HG02973 (cell line): ENCODE measurements around the gene INPP5F.
"Not testable (repeated sequence)": the region's sequence is repeated elsewhere in the genome, so short reads cannot be mapped to it uniquely, and the experiment has no call there.

Experiments
- ATAC-seq: cut with Tn5 transposase; IDR thresholded peaks from one replicate; pipeline ENCODE4 v1.9.1; 2021; ENCODE audit warnings: moderate library complexity; ENCODE audit not compliant: unreplicated experiment

INPP5F gene

GRCh38 chr10:119742947-119743648 lies 17.2 kb downstream of the INPP5F start:
- no peak for ATAC-seq

GRCh38 chr10:119747940-119748339 lies 22.1 kb downstream of the INPP5F start:
- ATAC-seq = no peak

- ATAC-seq = no peak
These were observed 23.0 kb downstream of the INPP5F start for GRCh38 chr10:119748871-119749270.

DNA sequence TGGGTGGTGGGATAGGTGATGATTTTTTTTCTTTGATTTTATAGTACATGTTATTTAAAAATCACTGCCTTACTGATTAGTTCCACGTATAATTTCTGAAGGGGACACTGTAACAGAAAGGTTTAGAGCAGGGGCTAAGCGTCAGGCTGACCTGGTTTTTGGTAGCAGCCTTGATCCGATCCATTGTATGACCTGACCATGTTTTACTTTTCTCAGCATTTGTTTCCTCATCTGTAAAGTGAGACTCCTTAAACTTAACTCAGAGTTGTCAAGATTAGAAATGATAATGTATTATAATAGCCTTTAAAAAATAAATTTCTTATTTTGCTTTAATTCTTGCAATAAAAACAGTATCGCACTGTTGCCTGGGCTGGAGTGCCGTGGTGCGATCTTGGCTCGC lies 23.6 kb downstream of the INPP5F start:
- ATAC-seq = no peak

- peak; percentile 94 for ATAC-seq
These were observed 24.8 kb downstream of the INPP5F start for GRCh38 chr10:119750391-119751230.

- no peak for ATAC-seq
These were observed 27.5 kb downstream of the INPP5F start for GRCh38 chr10:119753309-119753708.

DNA sequence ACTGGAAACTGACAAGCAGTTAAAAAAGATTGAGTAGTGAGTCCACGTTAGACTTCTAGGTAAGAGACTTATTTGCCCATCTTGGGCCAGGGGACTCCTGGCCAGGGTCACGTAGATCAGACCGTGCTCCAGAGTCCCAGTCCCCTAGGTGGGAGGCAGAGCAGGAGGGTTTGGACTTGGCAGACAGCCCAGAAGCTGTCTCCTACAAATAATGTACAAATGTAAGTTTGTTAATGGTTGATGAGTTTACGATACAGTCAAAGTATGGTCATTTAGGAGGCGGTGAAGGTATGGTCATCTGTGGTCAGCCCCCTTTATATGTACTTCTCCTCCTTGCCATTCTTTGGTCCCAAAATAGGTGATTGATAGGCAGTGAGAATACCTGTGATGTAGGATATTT lies 28.2 kb downstream of the INPP5F start:
- no peak for ATAC-seq

GRCh38 chr10:119754936-119755335 lies 29.1 kb downstream of the INPP5F start:
- no peak for ATAC-seq

- ATAC-seq = no peak
These were observed 29.6 kb downstream of the INPP5F start for GRCh38 chr10:119755446-119755845.

DNA sequence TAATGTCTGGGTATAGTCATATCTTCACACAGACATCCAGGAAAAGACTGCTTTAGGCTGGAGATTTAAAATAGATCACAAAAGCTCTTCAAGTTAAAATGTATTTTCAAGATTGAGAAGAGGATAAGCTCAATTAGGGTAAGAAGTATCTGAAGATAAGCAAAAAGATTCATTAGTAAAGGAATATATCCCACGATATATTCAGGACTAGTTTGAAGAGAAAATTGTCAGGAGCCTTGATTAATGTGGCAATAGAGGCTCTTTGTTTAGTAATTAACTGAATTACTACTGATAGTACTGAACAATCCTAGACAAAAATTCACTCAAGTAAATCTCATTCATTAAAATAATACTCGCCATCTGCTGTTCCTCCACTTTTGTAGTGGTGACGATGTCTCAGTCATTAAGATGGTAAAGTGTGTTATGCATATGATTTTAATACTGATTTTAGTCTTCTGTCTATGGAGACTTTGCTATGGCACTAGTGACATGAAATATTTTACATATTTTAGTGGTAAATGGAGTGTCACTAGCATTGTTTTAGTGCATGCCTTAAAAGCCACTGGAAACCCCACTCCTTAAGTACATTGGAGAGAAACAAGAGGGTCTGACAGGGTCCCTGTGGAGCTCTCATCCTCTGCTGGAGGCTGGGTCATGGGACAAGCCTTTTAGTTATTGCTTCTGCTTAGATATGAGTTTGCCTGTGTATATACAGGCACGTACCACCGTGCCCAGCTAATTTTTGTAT lies 32.8 kb downstream of the INPP5F start:
- ATAC-seq = no peak

DNA sequence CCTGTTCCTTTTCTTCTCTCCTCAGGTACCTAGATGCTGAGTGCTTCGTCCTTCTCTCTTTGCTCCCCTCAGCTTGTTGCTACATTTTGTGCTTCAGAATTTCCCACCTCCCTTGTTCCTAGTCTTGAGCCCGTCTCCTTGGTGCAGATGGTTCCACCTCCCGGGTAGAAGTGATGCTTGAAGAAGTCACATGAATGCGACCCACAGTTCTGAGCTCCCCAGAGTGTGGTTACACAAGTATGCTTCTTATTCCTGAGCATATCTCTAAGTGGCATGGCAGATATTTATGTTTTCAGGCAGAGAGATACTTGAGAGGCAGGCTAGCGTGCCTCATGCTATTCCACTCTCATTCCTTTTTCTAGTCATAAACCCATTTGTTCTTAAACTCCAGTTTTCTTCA lies 34.0 kb downstream of the INPP5F start:
- no peak for ATAC-seq

- no peak for ATAC-seq
These were observed 35.3 kb downstream of the INPP5F start for GRCh38 chr10:119761106-119761505.

DNA sequence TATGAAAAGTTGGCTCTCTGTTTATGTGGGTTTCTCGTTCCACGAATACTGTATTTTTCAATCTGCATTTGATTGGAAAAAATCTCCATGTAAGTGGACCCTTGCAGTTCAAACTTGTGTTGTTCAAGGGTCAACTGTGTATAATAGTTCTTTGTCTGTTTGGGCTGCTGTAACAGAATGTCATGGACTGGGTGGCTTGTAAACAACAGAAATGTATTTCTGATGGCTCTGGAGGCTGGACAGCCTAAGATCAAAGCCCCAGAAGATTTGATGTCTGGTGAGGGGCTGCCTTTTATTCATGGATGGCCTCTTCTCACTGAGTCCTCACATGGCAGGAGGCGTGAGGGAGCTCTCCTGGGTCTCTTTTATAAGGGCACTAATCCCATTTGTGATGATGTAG lies 36.2 kb downstream of the INPP5F start:
- ATAC-seq = no peak

GRCh38 chr10:119762805-119763798 lies 37.3 kb downstream of the INPP5F start:
- no peak for ATAC-seq

DNA sequence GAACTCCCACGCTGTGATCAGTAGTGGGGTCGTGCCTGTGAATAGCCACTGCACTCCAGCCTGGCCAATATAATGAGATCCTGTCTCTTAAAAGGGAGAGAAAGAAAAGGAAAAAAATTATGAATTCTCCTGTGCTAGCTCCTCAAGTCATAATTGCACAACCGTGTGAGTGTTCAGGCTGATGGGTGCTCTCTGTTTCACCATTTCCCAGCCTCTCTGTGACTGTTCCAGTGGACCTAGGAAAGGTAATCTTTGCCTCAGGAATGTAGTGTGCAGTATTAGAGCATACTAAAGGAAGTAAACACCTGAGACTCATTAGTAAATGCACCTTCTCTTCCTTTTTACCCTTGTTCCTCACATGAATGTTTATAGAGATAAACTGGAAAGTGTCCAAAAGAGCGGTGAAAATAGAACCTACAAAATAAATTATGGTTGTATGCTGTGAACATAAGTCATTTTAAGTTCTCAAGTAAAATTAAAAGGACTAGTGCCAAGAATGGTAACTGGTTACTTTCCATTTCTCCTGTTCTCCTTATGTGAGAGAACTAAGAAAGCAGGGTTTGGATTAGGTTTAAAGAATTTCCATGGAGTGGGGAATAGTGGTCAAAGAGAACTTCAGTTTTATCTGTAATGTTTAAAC lies 42.7 kb downstream of the INPP5F start:
- ATAC-seq = no peak

- ATAC-seq = no peak
These were observed 44.0 kb downstream of the INPP5F start for GRCh38 chr10:119769886-119770285.

DNA sequence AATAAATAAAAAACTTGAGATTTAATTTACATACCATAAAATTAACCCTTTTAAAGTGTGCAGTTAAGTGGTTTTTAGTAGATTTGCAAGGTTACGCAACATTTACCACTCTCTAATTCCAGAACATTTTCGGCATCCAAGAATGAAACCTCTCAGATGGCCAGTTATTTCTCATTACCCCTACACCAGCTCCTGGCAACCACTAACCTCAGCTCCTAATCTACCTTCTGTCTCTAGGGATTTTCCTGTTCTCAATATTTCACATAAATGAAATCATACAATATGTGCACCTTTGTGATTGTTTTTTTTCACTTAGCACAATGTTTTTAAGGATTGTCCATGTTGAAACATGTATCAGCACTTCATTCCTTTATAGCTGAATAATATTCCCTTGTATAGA lies 45.1 kb downstream of the INPP5F start:
- no peak for ATAC-seq

GRCh38 chr10:119772334-119772733 lies 46.5 kb downstream of the INPP5F start:
- no peak for ATAC-seq

- ATAC-seq = not testable (repeated sequence)
These were observed 47.2 kb downstream of the INPP5F start for GRCh38 chr10:119773041-119773440.

DNA sequence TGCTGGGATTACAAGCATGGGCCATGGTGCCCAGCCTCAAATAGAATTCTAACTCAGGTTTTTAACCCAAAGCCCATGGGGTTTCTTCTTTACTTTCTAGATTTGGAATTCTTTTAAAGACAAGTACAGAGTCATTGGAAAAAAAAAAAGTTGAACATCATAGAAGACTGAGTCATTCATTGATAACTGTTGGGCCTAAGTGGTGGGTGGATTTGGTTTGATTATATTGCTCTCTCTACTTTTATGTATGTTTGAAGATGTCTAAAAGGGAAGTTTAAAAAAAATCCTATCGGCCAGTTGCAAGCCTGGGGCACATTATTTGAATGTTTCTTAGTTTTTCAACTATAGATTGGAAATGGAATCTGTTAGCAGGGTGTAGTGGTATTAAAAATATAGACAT lies 49.7 kb downstream of the INPP5F start:
- no peak for ATAC-seq
